ENCODE measurements around the gene CLEC4G. TPM values are rescaled to one million over a fixed set of nuclear protein-coding genes. Genes with fewer than 3 reads are reported as not detected.

The CLEC4G gene
- total RNA-seq, 1 donor = not detected

DNA sequence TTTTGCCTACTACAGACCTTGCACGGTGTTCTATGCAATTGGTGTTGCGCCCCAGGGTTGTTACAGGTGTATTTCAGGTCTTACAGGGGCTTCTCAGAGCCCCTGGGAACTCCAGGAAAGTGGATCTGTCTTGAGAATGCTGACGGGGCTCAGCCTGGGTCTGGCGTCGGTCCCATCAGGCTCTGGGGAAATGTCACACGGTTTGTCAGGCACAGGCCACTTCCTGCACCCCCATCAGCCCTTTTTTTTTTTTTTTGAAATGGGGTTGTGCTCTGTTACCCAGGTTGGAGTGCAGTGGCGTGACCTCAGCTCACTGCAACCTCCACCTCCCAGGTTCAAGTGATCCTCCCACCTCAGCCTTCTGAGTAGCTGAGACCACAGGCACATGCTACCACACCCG, 13.2 kb downstream of the CLEC4G start:
- DNase-seq (ENCODE audit: low read depth) = no peak
- TF ChIP-seq, protein P1, sequence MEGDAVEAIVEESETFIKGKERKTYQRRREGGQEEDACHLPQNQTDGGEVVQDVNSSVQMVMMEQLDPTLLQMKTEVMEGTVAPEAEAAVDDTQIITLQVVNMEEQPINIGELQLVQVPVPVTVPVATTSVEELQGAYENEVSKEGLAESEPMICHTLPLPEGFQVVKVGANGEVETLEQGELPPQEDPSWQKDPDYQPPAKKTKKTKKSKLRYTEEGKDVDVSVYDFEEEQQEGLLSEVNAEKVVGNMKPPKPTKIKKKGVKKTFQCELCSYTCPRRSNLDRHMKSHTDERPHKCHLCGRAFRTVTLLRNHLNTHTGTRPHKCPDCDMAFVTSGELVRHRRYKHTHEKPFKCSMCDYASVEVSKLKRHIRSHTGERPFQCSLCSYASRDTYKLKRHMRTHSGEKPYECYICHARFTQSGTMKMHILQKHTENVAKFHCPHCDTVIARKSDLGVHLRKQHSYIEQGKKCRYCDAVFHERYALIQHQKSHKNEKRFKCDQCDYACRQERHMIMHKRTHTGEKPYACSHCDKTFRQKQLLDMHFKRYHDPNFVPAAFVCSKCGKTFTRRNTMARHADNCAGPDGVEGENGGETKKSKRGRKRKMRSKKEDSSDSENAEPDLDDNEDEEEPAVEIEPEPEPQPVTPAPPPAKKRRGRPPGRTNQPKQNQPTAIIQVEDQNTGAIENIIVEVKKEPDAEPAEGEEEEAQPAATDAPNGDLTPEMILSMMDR (IDR thresholded peaks at IDR 0.05; ENCODE audit: insufficient read depth, low read depth, low read length) = no peak
- H3K4me3 ChIP-seq (ENCODE audit: low read depth, low read length) = no peak overlapping the region

DNA sequence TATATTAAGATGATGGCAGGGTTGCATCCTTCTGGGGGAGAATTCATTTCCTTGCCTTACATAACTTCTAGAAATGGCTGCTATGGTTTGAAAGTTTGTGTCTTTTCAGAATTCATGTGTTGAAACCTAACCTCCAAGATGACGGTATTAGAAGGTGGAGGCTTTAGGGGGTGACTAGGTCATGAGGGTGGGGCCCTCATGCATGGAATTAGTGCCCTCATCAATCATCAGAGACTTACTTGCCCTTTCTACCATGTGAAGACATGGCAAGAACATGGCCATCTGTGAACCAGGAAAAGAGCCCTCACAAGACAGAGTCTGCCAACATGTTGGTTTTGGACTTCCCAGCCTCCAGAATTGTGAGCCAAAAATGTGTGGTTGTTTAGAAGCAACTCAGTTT, 15.1 kb downstream of the CLEC4G start:
- TF ChIP-seq, protein P1 (IDR thresholded peaks at IDR 0.05; ENCODE audit: insufficient read depth, low read depth, low read length) = no peak
- H3K4me3 ChIP-seq (ENCODE audit: low read depth, low read length) = no peak overlapping the region
- DNase-seq (ENCODE audit: low read depth) = no peak

DNA sequence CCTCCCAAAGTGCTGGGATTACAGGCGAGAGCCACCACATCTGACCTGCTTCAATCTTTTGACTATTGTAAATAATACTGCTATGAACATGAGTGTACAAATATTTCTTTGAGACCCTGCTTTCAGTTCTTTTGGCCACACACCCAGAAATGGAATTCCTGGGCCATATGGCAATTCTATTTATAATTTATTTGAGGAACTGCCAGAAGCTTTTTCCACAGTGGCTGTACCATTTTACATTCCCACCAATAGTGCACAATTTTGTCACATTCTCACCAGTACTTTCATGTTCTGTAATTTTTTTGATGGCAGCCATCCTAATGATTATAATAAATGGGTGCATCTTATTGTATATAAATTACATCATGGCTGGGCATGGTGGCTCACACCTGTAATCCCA, 16.2 kb downstream of the CLEC4G start:
- no peak overlapping the region for H3K4me3 ChIP-seq (ENCODE audit: low read depth, low read length)
- TF ChIP-seq, protein P1 (IDR thresholded peaks at IDR 0.05; ENCODE audit: insufficient read depth, low read depth, low read length) = no peak
- no peak for DNase-seq (ENCODE audit: low read depth)

DNA sequence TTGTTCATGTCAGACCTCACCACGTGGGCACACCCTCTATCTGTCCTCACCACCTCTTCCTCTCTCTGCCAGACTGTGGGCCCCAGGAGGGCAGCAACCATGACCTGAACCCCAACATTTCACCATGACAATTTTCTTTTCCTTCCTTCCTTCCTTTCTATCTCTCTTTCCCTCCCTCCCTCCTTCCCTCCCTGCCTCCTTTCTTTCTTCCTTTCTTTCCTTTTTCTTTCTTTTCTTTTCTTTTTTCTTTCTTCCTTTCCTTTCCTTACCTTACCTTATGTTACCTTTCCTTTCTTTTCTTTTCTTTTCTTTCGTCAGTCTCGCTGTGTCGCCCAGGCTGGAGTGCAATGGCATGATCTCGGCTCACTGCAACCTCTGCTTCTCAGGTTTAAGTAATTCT, 21.3 kb downstream of the CLEC4G start:
- H3K4me3 ChIP-seq (ENCODE audit: low read depth, low read length) = no peak overlapping the region
- TF ChIP-seq, protein P1 (IDR thresholded peaks at IDR 0.05; ENCODE audit: insufficient read depth, low read depth, low read length) = no peak
- no peak for DNase-seq (ENCODE audit: low read depth)

DNA sequence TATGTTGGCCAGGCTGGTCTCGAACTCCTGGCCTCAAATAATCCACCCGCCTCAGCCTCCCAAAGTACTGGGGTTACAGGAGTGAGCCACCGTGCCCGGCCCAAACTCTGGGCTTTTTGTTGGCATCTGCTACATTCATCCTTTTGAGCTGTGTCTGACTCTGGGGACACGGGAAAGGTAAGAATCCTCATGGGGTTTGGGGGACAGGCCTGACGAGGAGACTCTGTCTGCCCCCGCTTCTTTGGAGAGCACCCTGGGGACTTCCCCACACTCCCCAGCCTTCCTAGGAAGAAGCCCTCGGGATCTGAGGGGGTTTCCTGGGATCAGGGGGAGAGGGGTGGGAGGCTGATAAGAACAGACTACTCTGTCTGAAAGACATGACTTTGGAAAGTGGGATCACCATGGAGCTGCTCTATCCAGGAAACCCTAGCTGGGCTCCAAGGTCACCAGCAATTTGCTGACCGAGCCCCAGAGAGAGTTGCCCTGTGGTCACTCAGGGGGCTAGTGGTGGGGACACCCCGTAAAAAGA, 21.9 kb downstream of the CLEC4G start:
- no peak for DNase-seq (ENCODE audit: low read depth)
- H3K4me3 ChIP-seq (ENCODE audit: low read depth, low read length) = no peak overlapping the region
- TF ChIP-seq, protein P1 (IDR thresholded peaks at IDR 0.05; ENCODE audit: insufficient read depth, low read depth, low read length) = no peak

DNA sequence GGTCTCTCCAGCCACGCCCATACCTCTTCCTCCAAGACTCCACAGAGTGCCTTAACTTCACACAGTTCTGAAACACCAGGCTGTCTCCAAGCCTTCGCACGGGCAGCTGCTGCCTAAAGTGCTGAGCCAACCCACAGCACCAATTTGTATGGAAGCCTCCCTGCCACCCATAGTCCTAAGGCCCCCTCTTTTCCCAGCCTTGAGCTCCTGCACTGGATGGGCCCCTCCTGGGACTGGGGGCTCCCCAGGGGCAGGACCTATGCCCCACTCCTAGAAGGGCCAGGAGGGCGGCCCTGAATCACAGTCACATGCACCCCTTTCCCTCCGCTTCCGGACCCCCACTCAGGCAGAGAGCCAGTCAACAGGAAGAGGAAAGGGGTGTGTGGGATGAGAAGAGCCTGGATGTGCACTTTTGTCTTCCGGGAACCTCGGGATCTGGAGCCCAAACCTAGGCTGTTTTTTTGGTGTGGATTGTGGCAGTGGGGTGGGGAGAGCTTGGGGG, 24.9 kb downstream of the CLEC4G start:
- no peak for DNase-seq (ENCODE audit: low read depth)
- H3K4me3 ChIP-seq (ENCODE audit: low read depth, low read length) = no peak overlapping the region
- TF ChIP-seq, protein P1 (IDR thresholded peaks at IDR 0.05; ENCODE audit: insufficient read depth, low read depth, low read length) = no peak
